IPS DF 6.9 (cell line): ENCODE data around the gene NLGN4Y.

Experiments used
- DNase-seq: peaks from one replicate; pipeline ENCODE4 v3.0.0-alpha.2; 2013; ENCODE audit warnings: low read depth, low spot score
- H3K27ac ChIP-seq: one replicate; pipeline ENCODE4 v1.5.1; 2013; ENCODE audit warnings: low read length, control low read depth
- H3K27me3 ChIP-seq: 2 replicates; pipeline ENCODE4 v1.6.1; 2013; ENCODE audit warnings: mild to moderate bottlenecking, low read length; ENCODE audit not compliant: control insufficient read depth, insufficient read depth
- H3K36me3 ChIP-seq: 2 replicates; pipeline ENCODE4 v1.6.1; 2013; ENCODE audit warnings: low read length; ENCODE audit not compliant: control insufficient read depth, insufficient read depth
- H3K4me1 ChIP-seq: 2 replicates; pipeline ENCODE4 v1.6.1; 2013; ENCODE audit warnings: low read length; ENCODE audit not compliant: control insufficient read depth, insufficient read depth
- H3K4me3 ChIP-seq: 2 replicates; pipeline ENCODE4 v1.5.1; 2013; ENCODE audit warnings: mild to moderate bottlenecking, low read length
- H3K9me3 ChIP-seq: 2 replicates; pipeline ENCODE4 v1.6.1; 2013; ENCODE audit warnings: low read length, inconsistent platforms; ENCODE audit not compliant: control insufficient read depth, insufficient read depth
- WGBS: extraction: QIAGEN DNeasy Blood & Tissue Kit; methylation state at CpG from one replicate; pipeline ENCODE4 v1.1.7; 2013; ENCODE audit warnings: mixed read lengths, missing lambda C conversion rate; ENCODE audit not compliant: insufficient read length, insufficient coverage; 5-methylcytosine and 5-hydroxymethylcytosine counted together

Gene NLGN4Y

GRCh38 chrY:14543506-14543905 is 19.2 kb downstream of the NLGN4Y start:
- no CpG with 5 or more reads among the region's 5 CpGs for WGBS
- H3K27ac ChIP-seq, result no peak overlapping the region
- H3K27me3 ChIP-seq, result no peaks in the 10 kb centered on the region
- no peaks in the 10 kb centered on the region for H3K4me1 ChIP-seq
- H3K36me3 ChIP-seq, result no peaks in the 10 kb centered on the region
- no peak overlapping the region for H3K4me3 ChIP-seq
- H3K9me3 ChIP-seq, result no peaks in the 10 kb centered on the region
- DNase-seq, result no peak

GRCh38 chrY:14581294-14581693 is 57.0 kb downstream of the NLGN4Y start:
- DNase-seq, result no peak
- Histone ChIP-seq H3K9me3 (no peaks in the 10 kb centered on the region), H3K36me3 (no peaks in the 10 kb centered on the region), H3K4me1 (no peaks in the 10 kb centered on the region), H3K27me3 (no peaks in the 10 kb centered on the region), H3K4me3 (no peak overlapping the region), H3K27ac (no peak overlapping the region)
- WGBS, result no CpG with 5 or more reads among the region's 3 CpGs

- H3K36me3 ChIP-seq, result no peaks in the 10 kb centered on the region
- DNase-seq, result no peak
- no peaks in the 10 kb centered on the region; the same call in 1 of the 2 replicates for H3K4me1 ChIP-seq
- no peaks in the 10 kb centered on the region for H3K27me3 ChIP-seq
- H3K4me3 ChIP-seq, result no peak overlapping the region
- H3K9me3 ChIP-seq, result no peaks in the 10 kb centered on the region
- no peak overlapping the region for H3K27ac ChIP-seq
- no CpG with 5 or more reads among the region's 4 CpGs for WGBS
Measured at GRCh38 chrY:14586725-14587124, 62.4 kb downstream of the NLGN4Y start.

- no peaks in the 10 kb centered on the region for H3K9me3 ChIP-seq
- peak; percentile 20 for DNase-seq
- H3K4me3 ChIP-seq, result no peak overlapping the region
- no peaks in the 10 kb centered on the region for H3K36me3 ChIP-seq
- no peaks in the 10 kb centered on the region for H3K4me1 ChIP-seq
- no peaks in the 10 kb centered on the region for H3K27me3 ChIP-seq
- H3K27ac ChIP-seq, result no peak overlapping the region
- WGBS, result no CpG with 5 or more reads among the region's 11 CpGs
Measured at GRCh38 chrY:14601372-14601771, 77.0 kb downstream of the NLGN4Y start.

GRCh38 chrY:14617625-14618024 is 93.3 kb downstream of the NLGN4Y start:
- Histone ChIP-seq H3K4me1 (no peaks in the 10 kb centered on the region; the same call in 1 of the 2 replicates), H3K27me3 (no peaks in the 10 kb centered on the region), H3K9me3 (no peaks in the 10 kb centered on the region), H3K4me3 (no peak overlapping the region), H3K27ac (no peak overlapping the region), H3K36me3 (no peaks in the 10 kb centered on the region)
- no CpG with 5 or more reads among the region's 1 CpG for WGBS
- DNase-seq, result no peak

- Histone ChIP-seq H3K4me3 (no peak overlapping the region), H3K27ac (no peak overlapping the region), H3K4me1 (no peaks in the 10 kb centered on the region; the same call in 1 of the 2 replicates), H3K36me3 (no peaks in the 10 kb centered on the region), H3K9me3 (no peaks in the 10 kb centered on the region), H3K27me3 (no peaks in the 10 kb centered on the region)
- no CpG with 5 or more reads among the region's 2 CpGs for WGBS
- DNase-seq, result no peak
Measured at GRCh38 chrY:14618513-14618912, 94.2 kb downstream of the NLGN4Y start.

- WGBS, result no CpG with 5 or more reads among the region's 6 CpGs
- H3K4me3 ChIP-seq, result no peak overlapping the region
- no peak overlapping the region for H3K27ac ChIP-seq
- H3K9me3 ChIP-seq, result no peaks in the 10 kb centered on the region
- no peaks in the 10 kb centered on the region for H3K36me3 ChIP-seq
- no peaks in the 10 kb centered on the region for H3K4me1 ChIP-seq
- no peaks in the 10 kb centered on the region for H3K27me3 ChIP-seq
- no peak for DNase-seq
Measured at GRCh38 chrY:14628208-14628607, 103.9 kb downstream of the NLGN4Y start.

GRCh38 chrY:14631676-14632075 is 107.3 kb downstream of the NLGN4Y start:
- Histone ChIP-seq H3K36me3 (no peaks in the 10 kb centered on the region), H3K27ac (no peak overlapping the region), H3K27me3 (no peaks in the 10 kb centered on the region), H3K4me1 (no peaks in the 10 kb centered on the region), H3K9me3 (no peaks in the 10 kb centered on the region), H3K4me3 (no peak overlapping the region)
- no CpG with 5 or more reads among the region's 1 CpG for WGBS
- DNase-seq, result no peak

- H3K4me1 ChIP-seq, result no peaks in the 10 kb centered on the region
- DNase-seq, result no peak
- H3K27ac ChIP-seq, result no peak overlapping the region
- H3K36me3 ChIP-seq, result no peaks in the 10 kb centered on the region
- H3K9me3 ChIP-seq, result no peaks in the 10 kb centered on the region
- no peak overlapping the region for H3K4me3 ChIP-seq
- no peaks in the 10 kb centered on the region for H3K27me3 ChIP-seq
- no CpG with 5 or more reads among the region's 2 CpGs for WGBS
Measured at GRCh38 chrY:14633718-14634117, 109.4 kb downstream of the NLGN4Y start.

- Histone ChIP-seq H3K9me3 (no peaks in the 10 kb centered on the region), H3K4me1 (no peaks in the 10 kb centered on the region), H3K4me3 (no peak overlapping the region), H3K36me3 (no peaks in the 10 kb centered on the region), H3K27ac (no peak overlapping the region), H3K27me3 (no peaks in the 10 kb centered on the region)
- no peak for DNase-seq
Measured at GRCh38 chrY:14634954-14635353, 110.6 kb downstream of the NLGN4Y start.

GRCh38 chrY:14637551-14637950 is 113.2 kb downstream of the NLGN4Y start:
- no peaks in the 10 kb centered on the region for H3K36me3 ChIP-seq
- no peak for DNase-seq
- H3K27me3 ChIP-seq, result no peaks in the 10 kb centered on the region
- no peak overlapping the region for H3K4me3 ChIP-seq
- H3K27ac ChIP-seq, result no peak overlapping the region
- no peaks in the 10 kb centered on the region for H3K4me1 ChIP-seq
- no peaks in the 10 kb centered on the region for H3K9me3 ChIP-seq
